Measurements from ENCODE around the gene FHAD1. TPM values are rescaled to one million over a fixed set of nuclear protein-coding genes. Genes with fewer than 3 reads are reported as not detected.

The FHAD1 gene
- total RNA-seq, 1 donor from 2014 or later: 0.21 TPM

GRCh38 chr1:15350551-15351200 lies 103.7 kb downstream of the FHAD1 start:
- Histone ChIP-seq H3K4me3 (ENCODE audit: low read depth, low read length) (no peak overlapping the region), H3K36me3 (ENCODE audit: control insufficient read depth, insufficient read depth, low read length) (no peaks in the 10 kb centered on the region), H3K27me3 (ENCODE audit: control insufficient read depth, insufficient read depth, low read length) (no peaks in the 10 kb centered on the region)
- no peak for DNase-seq (ENCODE audit: low read depth)
- TF ChIP-seq CTCF (IDR thresholded peaks at IDR 0.05; ENCODE audit: insufficient read depth, low read length, poor library complexity, severe bottlenecking): no peak

- Histone ChIP-seq H3K4me3 (ENCODE audit: low read depth, low read length) (no peak overlapping the region), H3K27me3 (ENCODE audit: control insufficient read depth, insufficient read depth, low read length) (no peaks in the 10 kb centered on the region), H3K36me3 (ENCODE audit: control insufficient read depth, insufficient read depth, low read length) (no peaks in the 10 kb centered on the region)
- DNase-seq (ENCODE audit: low read depth): no peak
- no peak for TF ChIP-seq CTCF (IDR thresholded peaks at IDR 0.05; ENCODE audit: insufficient read depth, low read length, poor library complexity, severe bottlenecking)
Observed at GRCh38 chr1:15351310-15351709, 104.3 kb downstream of the FHAD1 start.

- TF ChIP-seq CTCF (IDR thresholded peaks at IDR 0.05; ENCODE audit: insufficient read depth, low read length, poor library complexity, severe bottlenecking): no peak
- Histone ChIP-seq H3K27me3 (ENCODE audit: control insufficient read depth, insufficient read depth, low read length) (no peaks in the 10 kb centered on the region), H3K36me3 (ENCODE audit: control insufficient read depth, insufficient read depth, low read length) (no peaks in the 10 kb centered on the region), H3K4me3 (ENCODE audit: low read depth, low read length) (no peak overlapping the region)
- peak; percentile 87 for DNase-seq (ENCODE audit: low read depth)
Observed at GRCh38 chr1:15352128-15352957, 105.3 kb downstream of the FHAD1 start.

GRCh38 chr1:15353839-15354579 lies 107.0 kb downstream of the FHAD1 start:
- no peak for TF ChIP-seq CTCF (IDR thresholded peaks at IDR 0.05; ENCODE audit: insufficient read depth, low read length, poor library complexity, severe bottlenecking)
- H3K36me3 ChIP-seq (ENCODE audit: control insufficient read depth, insufficient read depth, low read length): no peaks in the 10 kb centered on the region
- H3K4me3 ChIP-seq (ENCODE audit: low read depth, low read length): no peak overlapping the region
- no peaks in the 10 kb centered on the region for H3K27me3 ChIP-seq (ENCODE audit: control insufficient read depth, insufficient read depth, low read length)
- DNase-seq (ENCODE audit: low read depth): no peak

- Histone ChIP-seq H3K36me3 (ENCODE audit: control insufficient read depth, insufficient read depth, low read length) (no peaks in the 10 kb centered on the region), H3K4me3 (ENCODE audit: low read depth, low read length) (no peak overlapping the region), H3K27me3 (ENCODE audit: control insufficient read depth, insufficient read depth, low read length) (no peaks in the 10 kb centered on the region)
- TF ChIP-seq CTCF (IDR thresholded peaks at IDR 0.05; ENCODE audit: insufficient read depth, low read length, poor library complexity, severe bottlenecking): no peak
- no peak for DNase-seq (ENCODE audit: low read depth)
Observed at GRCh38 chr1:15354580-15354965, 107.5 kb downstream of the FHAD1 start.
